Kidney glomerular epithelial cell (primary cell): ENCODE measurements around the gene GPC6.

Source experiments
- DNase-seq: peaks from one replicate; lab custom pipeline; 2025; lab: John Stamatoyannopoulos, UW

GPC6 gene

DNA sequence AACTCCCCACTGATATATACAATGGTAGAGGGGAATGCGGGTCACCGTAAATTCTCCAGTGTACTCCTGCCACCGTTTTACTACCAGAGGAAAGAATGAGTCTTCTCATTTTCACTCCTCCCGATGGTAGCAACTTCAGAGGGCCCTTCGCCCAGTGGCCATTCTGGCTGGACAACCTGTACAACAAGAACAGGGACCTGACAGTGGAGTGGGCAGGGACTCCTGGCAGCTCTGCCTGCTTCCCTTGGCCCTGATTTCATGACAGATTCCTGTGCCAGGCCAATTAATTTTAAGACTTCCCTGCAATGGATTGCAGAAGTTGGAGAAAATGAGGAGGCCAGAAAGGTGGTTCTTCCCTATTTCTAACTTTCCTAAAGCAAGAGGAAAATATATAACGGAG is 148.9 kb downstream of the GPC6 start:
- DNase-seq, result no peak

DNA sequence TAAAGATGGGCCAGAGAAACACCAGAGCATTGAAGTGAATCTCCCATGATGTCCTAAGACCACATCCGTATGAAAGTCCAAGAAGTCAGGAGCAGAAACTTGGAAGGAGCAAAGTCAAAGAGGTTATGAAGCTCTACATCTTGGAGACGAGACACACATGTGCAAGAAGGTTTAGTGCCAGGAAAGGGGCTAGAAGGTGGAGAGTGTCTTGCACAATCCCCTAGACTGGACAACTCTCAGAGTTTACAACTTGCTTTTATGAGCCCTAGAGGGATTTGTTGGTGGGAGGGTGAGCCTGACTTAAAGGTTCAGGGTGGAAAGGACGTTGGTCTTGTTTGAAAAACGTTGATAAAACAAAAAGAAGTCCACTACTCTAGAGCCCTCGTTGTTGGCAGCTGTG is 150.6 kb downstream of the GPC6 start:
- no peak for DNase-seq

- no peak for DNase-seq
Observed at GRCh38 chr13:93378184-93378583, 151.6 kb downstream of the GPC6 start.

DNA sequence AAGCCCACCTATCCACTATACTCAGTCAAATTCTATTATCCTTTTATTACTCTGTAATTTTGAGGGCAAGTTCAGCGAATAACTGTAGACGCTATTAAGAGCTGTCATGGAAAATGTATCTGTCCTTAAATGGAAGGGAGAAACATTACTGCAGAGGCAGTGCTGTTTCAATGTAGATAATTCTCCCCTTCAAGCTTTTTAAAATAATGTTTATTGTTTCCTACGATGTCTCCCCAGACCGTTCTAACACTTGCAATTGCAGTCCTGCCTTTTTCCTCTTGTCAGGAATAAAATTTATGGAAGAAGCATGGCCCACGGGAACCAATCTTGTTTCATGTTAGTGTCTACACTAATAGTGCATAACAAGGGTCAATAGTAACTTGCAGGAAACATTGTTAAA is 159.5 kb downstream of the GPC6 start:
- no peak for DNase-seq

- no peak for DNase-seq
Observed at GRCh38 chr13:93388701-93389100, 162.1 kb downstream of the GPC6 start.

GRCh38 chr13:93397619-93398018 is 171.0 kb downstream of the GPC6 start:
- no peak for DNase-seq

DNA sequence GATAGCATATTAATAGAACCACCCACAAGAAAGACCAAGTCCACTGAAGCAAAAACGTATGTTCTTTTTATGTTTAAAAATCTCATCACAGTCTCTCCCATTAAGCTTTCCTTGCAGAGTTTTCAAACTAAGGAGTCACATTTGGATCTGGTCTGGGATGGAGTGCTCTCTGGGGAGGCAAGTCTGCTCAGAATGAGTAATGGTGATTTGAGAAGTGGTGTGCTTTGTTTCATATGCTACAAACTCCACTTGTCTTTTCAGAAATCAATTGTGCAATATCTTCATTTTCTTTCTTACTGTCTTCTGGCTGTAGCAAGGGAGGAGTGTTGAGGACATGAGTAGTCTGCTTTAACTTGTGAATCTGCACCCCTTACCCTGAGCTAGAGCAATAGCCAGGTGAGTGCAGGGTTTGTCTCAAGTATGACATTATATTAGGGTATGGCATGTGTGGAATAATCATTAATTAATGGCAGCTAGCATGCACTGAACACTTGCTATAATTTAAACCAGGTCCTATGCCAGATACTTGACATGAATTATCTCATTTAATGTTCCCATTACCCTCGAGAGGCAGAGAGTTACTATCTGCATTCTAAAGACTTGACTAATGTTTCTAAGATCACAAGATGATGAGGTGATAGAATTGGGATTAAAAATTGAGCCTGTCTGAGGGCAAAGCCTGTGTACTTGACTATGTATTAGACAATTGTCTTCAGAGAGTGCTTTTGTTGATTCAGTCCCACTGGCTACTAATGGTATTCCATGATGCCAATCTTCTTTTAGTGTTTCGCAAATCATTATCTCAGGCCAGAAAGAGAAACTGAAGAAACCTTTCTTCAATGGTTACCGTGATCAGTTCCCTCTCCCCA is 171.8 kb downstream of the GPC6 start:
- no peak for DNase-seq

- no peak for DNase-seq
Observed at GRCh38 chr13:93399212-93399611, 172.6 kb downstream of the GPC6 start.

DNA sequence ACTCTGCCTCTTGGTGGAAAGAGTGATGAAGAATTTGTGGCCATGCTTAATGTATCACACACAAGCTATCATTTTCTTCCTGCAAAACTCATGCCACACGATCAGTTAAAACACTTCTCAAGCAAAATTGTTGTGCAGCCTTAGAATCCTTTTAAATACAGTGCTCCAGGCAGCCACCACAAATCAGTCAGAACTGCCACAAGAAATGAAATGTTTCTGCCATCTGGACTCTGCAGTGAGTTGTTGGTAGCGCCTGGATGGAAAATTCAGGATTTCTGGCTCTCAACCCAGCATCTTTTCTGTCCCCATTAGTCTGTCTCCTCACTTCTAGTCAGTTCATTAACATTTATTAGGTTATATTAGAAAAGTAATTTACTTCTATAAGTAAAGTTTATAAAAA is 179.5 kb downstream of the GPC6 start:
- DNase-seq, result no peak

GRCh38 chr13:93407551-93407950 is 180.9 kb downstream of the GPC6 start:
- no peak for DNase-seq

DNA sequence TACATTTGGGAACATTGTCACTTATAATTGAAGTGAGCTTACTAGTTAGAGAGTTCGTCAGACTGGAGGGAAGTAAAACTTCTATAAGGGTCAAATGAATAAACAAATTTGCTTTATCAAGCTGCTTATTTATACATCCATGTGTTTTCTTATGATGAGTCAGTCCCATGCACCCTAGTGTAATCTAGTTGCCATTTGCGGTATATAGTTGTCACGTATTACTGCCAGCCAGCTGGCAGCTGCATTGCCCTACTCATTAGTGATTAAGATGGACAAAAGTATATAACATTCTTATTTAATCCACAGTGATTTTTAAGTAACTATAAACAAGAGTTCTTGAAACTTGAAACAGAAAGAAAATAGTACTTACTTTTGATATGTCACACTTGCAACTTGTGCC is 182.4 kb downstream of the GPC6 start:
- DNase-seq, result no peak

DNA sequence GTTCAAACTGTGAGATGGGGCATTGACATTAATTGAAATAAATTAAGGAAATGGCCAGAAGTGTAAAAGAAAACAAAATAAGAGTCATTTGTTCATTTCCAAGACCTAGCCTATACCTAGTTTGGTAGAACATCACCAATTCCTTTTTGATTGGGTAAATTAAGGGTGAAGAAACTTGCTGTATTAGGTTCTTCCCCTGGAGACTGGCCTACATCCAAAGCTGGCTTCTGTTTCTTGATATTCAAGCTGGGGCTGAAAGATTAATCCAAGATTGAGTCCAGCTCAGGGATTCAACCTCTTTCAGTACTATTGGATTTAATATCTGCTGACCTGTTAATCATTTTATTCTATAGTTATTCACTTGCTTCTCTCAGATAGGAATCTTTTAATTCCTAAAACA is 183.2 kb downstream of the GPC6 start:
- no peak for DNase-seq

DNA sequence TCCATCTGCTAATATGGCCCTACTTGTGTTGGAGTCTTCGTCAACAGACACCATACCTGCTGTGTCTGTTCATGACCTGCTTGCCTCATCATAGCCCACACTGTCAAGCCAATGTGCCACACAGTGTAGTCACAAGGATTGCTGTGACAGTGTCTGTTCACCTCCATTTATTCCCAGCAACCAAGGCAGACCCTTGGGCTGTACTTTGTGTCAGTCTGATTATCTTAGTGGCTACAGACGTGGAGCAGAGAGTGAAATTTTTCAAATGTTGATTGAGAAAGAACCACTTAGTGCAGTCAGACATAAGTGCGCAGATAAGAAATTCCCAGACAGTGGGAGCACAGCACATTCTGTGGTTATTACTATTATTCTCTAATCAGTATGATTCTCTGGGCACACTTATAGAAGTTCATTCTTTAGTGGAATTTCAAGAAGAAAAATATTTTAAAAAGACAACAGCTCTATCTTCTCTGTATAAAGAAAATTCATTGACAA is 184.6 kb downstream of the GPC6 start:
- no peak for DNase-seq

- no peak for DNase-seq
Observed at GRCh38 chr13:93412676-93413075, 186.1 kb downstream of the GPC6 start.

DNA sequence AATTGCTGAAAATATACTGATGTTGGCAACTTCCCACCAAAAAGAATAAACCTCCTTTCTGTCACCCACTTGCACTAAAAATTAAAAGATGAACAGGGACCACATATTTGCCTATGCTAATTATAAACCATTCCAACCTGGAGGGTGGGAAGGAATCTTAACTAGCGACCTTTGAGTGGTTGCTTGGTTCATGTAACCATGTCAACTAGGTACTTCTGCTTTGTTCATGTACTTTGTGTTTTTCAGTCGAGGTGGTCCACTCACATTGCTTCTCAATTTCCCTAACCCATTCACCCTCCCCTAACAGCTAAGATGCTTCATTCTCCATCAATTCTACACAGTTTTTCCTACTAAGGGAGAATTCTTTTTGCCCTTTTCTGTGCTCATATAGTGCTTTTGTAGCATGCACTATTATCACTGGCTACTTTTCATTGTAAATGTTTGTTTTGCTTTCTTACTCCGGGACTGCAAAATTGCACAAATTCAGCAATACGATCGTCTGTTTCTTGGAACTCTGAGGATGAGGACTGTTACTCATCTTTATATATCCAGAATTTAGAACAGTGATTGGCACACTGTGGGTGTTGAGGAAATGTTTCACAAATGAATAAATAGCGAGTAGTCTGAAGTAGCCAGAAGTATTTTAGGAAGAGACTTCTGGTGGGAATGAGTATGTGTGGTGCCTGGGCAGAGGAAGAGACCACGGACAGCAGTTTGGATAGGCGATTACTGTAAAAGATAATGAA is 187.5 kb downstream of the GPC6 start:
- DNase-seq, result no peak

GRCh38 chr13:93416736-93417355 is 190.2 kb downstream of the GPC6 start:
- no peak for DNase-seq

DNA sequence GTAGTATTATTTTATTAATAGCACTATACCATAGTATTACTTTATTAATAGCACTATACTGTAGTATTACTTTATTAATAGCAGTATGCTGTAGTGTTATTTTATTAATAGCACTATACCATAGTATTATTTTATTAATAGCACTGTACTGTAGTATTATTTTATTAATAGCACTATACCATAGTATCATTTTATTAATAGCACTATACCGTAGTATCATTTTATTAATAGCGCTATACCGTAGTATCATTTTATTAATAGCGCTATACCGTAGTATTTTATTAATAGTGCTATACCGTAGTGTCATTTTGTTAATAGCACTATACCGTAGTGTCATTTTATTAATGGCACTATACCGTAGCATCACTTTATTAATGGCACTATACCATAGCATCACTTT is 191.8 kb downstream of the GPC6 start:
- DNase-seq, result no peak

DNA sequence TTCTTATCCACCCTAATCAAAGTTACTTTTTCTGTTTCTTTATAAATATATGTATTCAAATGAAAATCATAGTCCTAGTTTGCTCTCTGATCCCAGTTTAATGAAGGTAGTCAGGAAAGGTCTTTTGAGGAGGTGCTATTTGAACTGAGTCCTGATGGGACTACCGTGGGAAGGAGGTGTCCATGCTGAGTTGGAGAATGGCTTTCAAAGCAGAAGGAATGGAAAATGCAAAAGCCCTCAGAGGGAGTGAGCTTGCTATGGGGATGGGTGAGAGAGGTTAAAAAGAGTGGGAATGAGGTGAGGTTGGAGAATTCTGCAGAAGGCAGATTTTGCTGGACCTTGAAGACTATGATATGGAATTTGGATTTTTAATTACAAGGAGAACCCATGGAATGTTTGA is 193.6 kb downstream of the GPC6 start:
- no peak for DNase-seq

DNA sequence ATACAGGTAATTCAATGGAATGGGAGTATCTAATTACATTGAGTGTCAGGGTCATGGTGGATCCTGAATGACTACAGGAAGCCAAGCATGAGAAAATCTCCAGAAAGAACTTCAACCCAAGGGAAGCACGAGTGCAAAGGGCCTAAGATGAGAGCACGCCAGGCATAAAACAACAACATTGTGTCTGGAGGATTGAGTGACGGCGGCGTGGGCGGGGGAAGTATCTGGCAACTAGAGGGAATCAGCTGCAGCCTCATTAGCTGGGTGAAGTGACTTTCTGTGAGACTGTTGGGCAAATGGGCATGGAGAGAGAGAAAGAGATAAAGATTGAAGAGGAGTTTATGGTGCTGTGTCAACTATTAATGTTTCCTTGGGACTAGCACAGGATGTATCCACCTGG is 194.3 kb downstream of the GPC6 start:
- DNase-seq, result no peak

- no peak for DNase-seq
Observed at GRCh38 chr13:93422980-93423543, 196.5 kb downstream of the GPC6 start.

DNA sequence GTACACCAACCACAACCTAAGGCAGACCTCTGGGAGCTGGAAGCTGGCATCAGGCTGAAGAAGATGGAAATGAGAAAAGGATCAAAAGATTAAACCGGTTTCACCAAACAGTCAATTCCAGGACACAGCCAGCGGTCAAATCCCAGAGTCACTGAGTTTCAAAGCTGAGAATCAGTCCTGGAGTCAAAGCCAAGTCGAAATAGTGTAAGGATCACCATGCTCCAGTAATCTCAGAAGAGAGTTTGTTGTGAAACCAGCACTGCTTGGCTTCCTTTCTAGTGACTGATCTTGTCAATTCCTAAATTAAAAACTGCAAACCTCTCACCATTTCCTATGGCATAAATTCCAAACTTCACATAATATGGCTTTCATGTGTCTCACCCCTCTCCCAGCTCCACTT is 198.8 kb downstream of the GPC6 start:
- DNase-seq, result no peak

DNA sequence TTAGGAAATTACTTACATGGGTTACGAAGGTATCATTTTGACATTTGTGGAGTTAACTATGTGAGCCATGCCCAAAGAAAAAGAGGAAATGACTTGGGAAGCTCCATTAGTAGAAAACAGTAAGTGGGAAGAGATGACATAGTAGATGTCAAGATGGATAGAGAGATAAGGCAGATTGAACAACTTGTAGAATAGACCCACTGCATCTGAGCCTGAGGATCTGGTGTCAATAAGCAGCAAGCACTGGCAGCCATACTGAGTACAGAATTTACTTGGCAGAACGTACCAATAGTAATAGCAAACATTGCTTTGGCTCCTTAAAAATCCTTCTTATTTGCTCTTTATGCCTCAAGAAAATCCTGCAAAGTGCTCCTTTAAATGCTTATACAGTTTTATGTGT is 203.8 kb downstream of the GPC6 start:
- no peak for DNase-seq

DNA sequence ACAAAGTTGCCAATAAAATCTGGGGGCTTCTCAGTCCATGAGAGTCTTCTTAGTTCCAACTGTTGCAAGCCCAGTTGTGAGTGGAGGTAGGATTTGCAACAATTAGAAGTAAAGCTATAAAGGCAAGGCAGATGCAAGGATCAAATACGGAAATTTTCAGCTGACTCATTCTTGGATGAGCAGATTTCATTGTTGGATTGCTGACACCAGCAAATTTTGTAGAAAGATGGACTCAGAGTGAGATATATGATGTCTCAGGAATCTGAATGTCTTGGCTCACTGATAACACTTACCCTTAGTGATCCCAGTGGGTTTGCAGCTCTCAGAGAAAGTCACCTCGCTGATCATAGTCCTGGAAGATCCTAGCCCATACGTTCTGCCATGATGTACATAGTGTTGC is 209.0 kb downstream of the GPC6 start:
- no peak for DNase-seq
